IMR-90 (cell line): ENCODE data around the gene RBM10. TPM values are rescaled to one million over a fixed set of nuclear protein-coding genes. Genes with fewer than 3 reads are reported as not detected.

ENCODE experiments used
- ATAC-seq: fragments of 200-7000 bp; cut with Tn5 transposase; 2 replicates; pipeline ENCODE4 v1.9.1; 2020; ENCODE audit warnings: low read depth, mild to moderate bottlenecking, moderate library complexity
- BruUV-seq: library from RNA; stranded (reverse); fragments of 400-500 nt; replicated peaks from 2 replicates; lab custom pipeline; 2021; lab: Mats Ljungman, UMichigan
- CTCF ChIA-PET: fragments of 300-600 bp; formaldehyde crosslinking; extraction: SDS; loops from one replicate; lab custom pipeline; 2021; ENCODE audit warnings: antibody characterized with exemption; lab: Yijun Ruan, JAX
- POLR2A ChIA-PET: fragments of 300-600 bp; sonication (Branson Sonifier 250); formaldehyde crosslinking; loops from one replicate; lab custom pipeline; 2022; ENCODE audit warnings: antibody characterized with exemption; ENCODE audit not compliant: unreplicated experiment; lab: Charles Lee
- DNase-seq: peaks from one replicate; pipeline ENCODE4 v3.0.0; 2013
- H2AFZ ChIP-seq: replicated peaks from 2 replicates; pipeline ENCODE3; 2013; ENCODE audit warnings: low read length, mild to moderate bottlenecking; ENCODE audit not compliant: poor library complexity
- H2AK5ac ChIP-seq: 2 replicates; pipeline ENCODE4 v1.6.1; 2013; ENCODE audit warnings: low read depth, low read length, inconsistent platforms
- H2AK9ac ChIP-seq: replicated peaks from 2 replicates; pipeline ENCODE3; 2013; ENCODE audit warnings: mild to moderate bottlenecking, low read depth, low read length, moderate library complexity; ENCODE audit not compliant: poor library complexity
- H2BK120ac ChIP-seq: 2 replicates; pipeline ENCODE4 v1.6.1; 2013; ENCODE audit warnings: low read depth, low read length, inconsistent platforms
- H2BK15ac ChIP-seq: 3 replicates; pipeline ENCODE4 v1.6.1; 2013; ENCODE audit warnings: low read depth, low read length, inconsistent platforms
- H2BK20ac ChIP-seq: 2 replicates; pipeline ENCODE4 v1.6.1; 2013; ENCODE audit warnings: low read depth, mild to moderate bottlenecking, inconsistent platforms, low read length, moderate library complexity
- H2BK5ac ChIP-seq: 2 replicates; pipeline ENCODE4 v1.6.1; 2013; ENCODE audit warnings: mild to moderate bottlenecking, low read depth, low read length, inconsistent platforms; ENCODE audit not compliant: poor library complexity, severe bottlenecking
- H3K14ac ChIP-seq: replicated peaks from 2 replicates; pipeline ENCODE4 v1.6.1; 2013; ENCODE audit warnings: low read depth, low read length, inconsistent platforms
- H3K18ac ChIP-seq: 2 replicates; pipeline ENCODE4 v1.6.1; 2013; ENCODE audit warnings: low read depth, low read length, control low read depth
- H3K23ac ChIP-seq: 2 replicates; pipeline ENCODE4 v1.6.1; 2013; ENCODE audit warnings: low read depth, low read length, inconsistent platforms
- H3K27ac ChIP-seq: 2 replicates; pipeline ENCODE4 v1.5.1; 2013; ENCODE audit warnings: mild to moderate bottlenecking, control low read depth, low read length; ENCODE audit not compliant: insufficient read depth
- H3K27me3 ChIP-seq: 2 replicates; pipeline ENCODE4 v1.6.1; 2013; ENCODE audit warnings: low read length; ENCODE audit not compliant: control insufficient read depth, insufficient read depth
- H3K36me3 ChIP-seq: 2 replicates; pipeline ENCODE4 v1.6.1; 2013; ENCODE audit warnings: low read length, mixed read lengths; ENCODE audit not compliant: control insufficient read depth, insufficient read depth
- H3K4ac ChIP-seq: 2 replicates; pipeline ENCODE4 v1.6.1; 2013; ENCODE audit warnings: low read depth, low read length, inconsistent platforms
- H3K4me1 ChIP-seq: 2 replicates; pipeline ENCODE4 v1.6.1; 2013; ENCODE audit warnings: low read length, mixed read lengths; ENCODE audit not compliant: control insufficient read depth, insufficient read depth
- H3K4me2 ChIP-seq: 2 replicates; pipeline ENCODE4 v1.6.1; 2013; ENCODE audit warnings: low read depth, mild to moderate bottlenecking, control low read depth, low read length, moderate library complexity
- H3K4me3 ChIP-seq: 2 replicates; pipeline ENCODE4 v1.5.1; 2013; ENCODE audit warnings: low read depth, mild to moderate bottlenecking, control low read depth, low read length, moderate library complexity; ENCODE audit not compliant: insufficient read depth
- H3K56ac ChIP-seq: 2 replicates; pipeline ENCODE4 v1.6.1; 2013; ENCODE audit warnings: low read length, inconsistent platforms; ENCODE audit not compliant: insufficient read depth; ENCODE audit errors: extremely low read depth
- H3K79me1 ChIP-seq, 2 experiments: 2 replicates each; pipeline ENCODE4 v1.6.1; 2013; ENCODE audit warnings: low read length in 2 of 2, inconsistent platforms in 1 of 2, low read depth in 1 of 2
- H3K9ac ChIP-seq: 2 replicates; pipeline ENCODE4 v1.6.1; 2013; ENCODE audit warnings: low read depth, low read length, control low read depth
- H3K9me1 ChIP-seq: 2 replicates; pipeline ENCODE4 v1.6.1; 2013; ENCODE audit warnings: low read length, inconsistent platforms; ENCODE audit not compliant: insufficient read depth
- H3K9me3 ChIP-seq: 2 replicates; pipeline ENCODE4 v1.6.1; 2013; ENCODE audit warnings: low read length; ENCODE audit not compliant: control insufficient read depth, insufficient read depth
- H4K20me1 ChIP-seq: 2 replicates; pipeline ENCODE4 v1.6.1; 2013; ENCODE audit warnings: low read length, inconsistent platforms; ENCODE audit not compliant: insufficient read depth
- H4K5ac ChIP-seq: 2 replicates; pipeline ENCODE4 v1.6.1; 2013; ENCODE audit warnings: mild to moderate bottlenecking, low read depth, low read length, control low read depth
- H4K8ac ChIP-seq, 2 experiments: 2 replicates each; pipeline ENCODE4 v1.6.1; 2013; ENCODE audit warnings: low read depth in 2 of 2, low read length in 2 of 2, control low read depth in 1 of 2, inconsistent platforms in 1 of 2
- H4K91ac ChIP-seq: 2 replicates; pipeline ENCODE4 v1.6.1; 2013; ENCODE audit warnings: low read depth, low read length, inconsistent platforms; ENCODE audit not compliant: insufficient read depth
- BHLHE40 ChIP-seq: fragments of 150-350 bp; IDR thresholded peaks from 2 replicates; pipeline ENCODE4 v1.6.1; 2016; ENCODE audit warnings: mild to moderate bottlenecking, low read depth, low read length
- POLR2A ChIP-seq: IDR thresholded peaks from 2 replicates; pipeline ENCODE4 v1.6.1; 2012; ENCODE audit warnings: mild to moderate bottlenecking, low read depth, low read length
- RCOR1 ChIP-seq: IDR thresholded peaks from 2 replicates; pipeline ENCODE4 v1.6.1; 2012; ENCODE audit warnings: mild to moderate bottlenecking, low read length, improper control_type of control experiment; ENCODE audit not compliant: insufficient replicate concordance
- WGBS, 2 experiments: methylation state at CpG; one replicate each; pipeline versions ENCODE4 v1.1.5 to v1.1.7; 2013; ENCODE audit warnings: missing lambda C conversion rate in 2 of 2; ENCODE audit not compliant: insufficient read length in 1 of 2; ENCODE audit errors: extremely low coverage in 2 of 2; 5-methylcytosine and 5-hydroxymethylcytosine counted together
- dilution Hi-C: fragments of 300-500 bp; cut with HindIII; formaldehyde crosslinking; loops from one replicate; pipeline ENCODE4 v1.14.3; 2018; ENCODE audit warnings: low sequenced_read_pairs; ENCODE audit not compliant: unreplicated experiment
- in situ Hi-C: fragments of 300-500 bp; cut with MboI; formaldehyde crosslinking; loops from 3 replicates; pipeline ENCODE4 v1.14.3; 2019; ENCODE audit warnings: low sequenced_read_pairs, inconsistent platforms, mixed read lengths
- intact Hi-C: fragments of 100-400 bp; cut with micrococcal nuclease; formaldehyde crosslinking; loops from 2 replicates; pipeline ENCODE4 v1.10.0; 2022
- polyA plus RNA-seq, 3 experiments: library from polyadenylated mRNA; depleted of rRNA; stranded (reverse); fragments of >200 nt; gene quantifications; 2 replicates each; pipeline ENCODE4 v1.2.3, GENCODE V29; 2012; ENCODE audit warnings: low replicate concordance in 1 of 3
- total RNA-seq: library from RNA; depleted of rRNA; stranded (reverse); fragments of >200 nt; gene quantifications from 2 replicates; pipeline ENCODE4 v1.2.3, GENCODE V29; 2012

RBM10 gene
- total and polyA plus RNA-seq, 2 of the 4 experiments (the other 2 are of a cell fraction) = 33.4 to 36.0 TPM

GRCh38 chrX:47226531-47227333 lies 81.7 kb downstream of the RBM10 start:
- Histone ChIP-seq H4K91ac (no peak overlapping the region), H4K8ac (no peak overlapping the region), H2BK5ac (no peak overlapping the region), H3K4me3 (no peak overlapping the region), H2AK9ac (no peak overlapping the region), H2BK120ac (no peak overlapping the region), H3K4me1 (no peaks in the 10 kb centered on the region), H3K56ac (no peak overlapping the region), H3K4me2 (no peak overlapping the region), H3K9ac (no peak overlapping the region), H3K23ac (no peak overlapping the region), H3K27ac (no peak overlapping the region), H3K4ac (no peak overlapping the region), H3K79me1 (0 out of 4 replicates have a peak, but pooled peaks cover 0 to 3% of the 10 kb centered on the region in 2 experiments), H3K36me3 (peaks cover 55% of the 10 kb centered on the region), H3K14ac (no peak overlapping the region), H2AFZ (no peak overlapping the region), H3K18ac (no peak overlapping the region), H2AK5ac (no peak overlapping the region), H3K9me3 (no peaks in the 10 kb centered on the region), H4K5ac (no peak overlapping the region), H3K9me1 (peaks cover 4% of the 10 kb centered on the region; the same call in 1 of the 2 replicates), H2BK20ac (no peak overlapping the region), H4K20me1 (peaks cover 24% of the 10 kb centered on the region), H3K27me3 (peaks cover 8% of the 10 kb centered on the region; the same call in 1 of the 2 replicates), H2BK15ac (no peak overlapping the region)
- DNase-seq = no peak
- intact Hi-C loops (no loop called here), in situ Hi-C loops (no loop called here), dilution Hi-C loops (no loop called here)
- ChIA-PET POLR2A (no interaction called here), CTCF (no interaction called here)
- no peak for TF ChIP-seq RCOR1
- no peak for TF ChIP-seq POLR2A
- TF ChIP-seq BHLHE40 = no peak
- ATAC-seq = no peak
- TSS peak; percentile 32 for BruUV-seq
- no CpG with 5 or more reads among the region's 19 CpGs for whole genome bisulfite sequencing, 2 experiments
